Activated CD4-positive, alpha-beta T cell treated with anti-CD3 and anti-CD28 coated beads, Interleukin-2, amount 10 ng/mL, durations not matched to agents 7 days and 5 days (primary cell): ENCODE results near the gene ANGPTL8. TPM values are rescaled to one million over a fixed set of nuclear protein-coding genes. Genes with fewer than 3 reads are reported as not detected.
A peak's percentile ranks its signal among the peaks of the same experiment; 100 is the strongest.

Experiments
- CTCF ChIA-PET: fragments of 350-600 bp; sonication (Branson Sonifier 250); formaldehyde crosslinking; loops from one replicate; lab custom pipeline; 2021; ENCODE audit warnings: antibody characterized with exemption; lab: Charles Lee
- POLR2A ChIA-PET: fragments of 350-600 bp; sonication (Branson Sonifier 250); formaldehyde crosslinking; loops from one replicate; lab custom pipeline; 2021; ENCODE audit warnings: antibody characterized with exemption; lab: Charles Lee
- DNase-seq: peaks from one replicate; pipeline ENCODE4 v3.0.0-alpha.2; 2020
- H3K27ac Mint-ChIP-seq: one replicate; pipeline ENCODE4 v1.8.0; 2021; ENCODE audit warnings: mild to moderate bottlenecking, moderate library complexity, mixed read lengths
- H3K27me3 Mint-ChIP-seq: one replicate; pipeline ENCODE4 v1.8.0; 2021; ENCODE audit warnings: mixed read lengths
- H3K36me3 Mint-ChIP-seq: one replicate; pipeline ENCODE4 v1.8.0; 2021; ENCODE audit warnings: low read depth, mixed read lengths
- H3K4me1 Mint-ChIP-seq: one replicate; pipeline ENCODE4 v1.8.0; 2021; ENCODE audit warnings: mixed read lengths
- H3K4me3 Mint-ChIP-seq: one replicate; pipeline ENCODE4 v1.8.0; 2021; ENCODE audit warnings: mild to moderate bottlenecking, moderate library complexity, mixed read lengths
- H3K9me3 Mint-ChIP-seq: one replicate; pipeline ENCODE4 v1.8.0; 2021; ENCODE audit warnings: mixed read lengths
- total RNA-seq, 2 experiments: library from RNA; stranded (reverse); gene quantifications; one replicate each; pipeline ENCODE4 v1.2.3, GENCODE V29; 2021

ANGPTL8 gene
- total RNA-seq, 2 experiments from 2014 or later, result not detected

GRCh38 chr19:11260996-11261395 is 21.6 kb downstream of the ANGPTL8 start:
- DNase-seq, result no peak
- CTCF ChIA-PET, result interaction anchor here (0.6 kb wide), 1 partner anchor 159 kb away, joined by 4 read pairs; no protein-coding TSS in a partner anchor
- no peaks in the 10 kb centered on the region for H3K9me3 Mint-ChIP-seq
- no peak overlapping the region for H3K4me3 Mint-ChIP-seq
- peaks cover 55% of the 10 kb centered on the region for H3K27me3 Mint-ChIP-seq
- POLR2A ChIA-PET, result no interaction called here
- peaks cover 6% of the 10 kb centered on the region for H3K4me1 Mint-ChIP-seq
- no peaks in the 10 kb centered on the region for H3K36me3 Mint-ChIP-seq
- no peak overlapping the region for H3K27ac Mint-ChIP-seq

GRCh38 chr19:11261431-11261970 is 22.1 kb downstream of the ANGPTL8 start:
- Mint-ChIP-seq H3K4me3 (no peak overlapping the region), H3K27me3 (peaks cover 56% of the 10 kb centered on the region), H3K9me3 (no peaks in the 10 kb centered on the region), H3K27ac (no peak overlapping the region), H3K4me1 (peaks cover 6% of the 10 kb centered on the region), H3K36me3 (no peaks in the 10 kb centered on the region)
- POLR2A ChIA-PET, result no interaction called here
- CTCF ChIA-PET, result interaction anchor here (0.7 kb wide), 1 partner anchor 19 kb away, joined by 3 read pairs; no protein-coding TSS in a partner anchor
- DNase-seq, result no peak

- Mint-ChIP-seq H3K4me3 (peak within 1 kb of the TSS; percentile 45), H3K27ac (no peak within 1 kb of the TSS), H3K27me3 (peaks cover 63% of the 10 kb centered on the region), H3K36me3 (no peaks in the 10 kb centered on the region), H3K4me1 (peaks cover 6% of the 10 kb centered on the region), H3K9me3 (no peaks in the 10 kb centered on the region)
- CTCF ChIA-PET, result interaction anchor here (0.7 kb wide), 1 partner anchor 20 kb away, joined by 3 read pairs; no protein-coding TSS in a partner anchor
- POLR2A ChIA-PET, result no interaction called here
- no peak for DNase-seq
These were observed 22.8 kb downstream of the ANGPTL8 start, which contains the start of gene DOCK6 for GRCh38 chr19:11261971-11262839. TSS of gene DOCK6 (minus strand) at chr19:11262524. CDS start at chr19:11262440, 84 bp downstream.

- Mint-ChIP-seq H3K36me3 (no peaks in the 10 kb centered on the region), H3K9me3 (no peaks in the 10 kb centered on the region), H3K27ac (no peak overlapping the region), H3K27me3 (peaks cover 73% of the 10 kb centered on the region), H3K4me3 (no peak overlapping the region), H3K4me1 (peaks cover 6% of the 10 kb centered on the region)
- DNase-seq, result no peak
- POLR2A ChIA-PET, result no interaction called here
- CTCF ChIA-PET, result interaction anchor here (0.7 kb wide), 1 partner anchor 21 kb away, joined by 3 read pairs; no protein-coding TSS in a partner anchor
These were observed 24.3 kb downstream of the ANGPTL8 start for GRCh38 chr19:11263726-11264125.

- H3K4me3 Mint-ChIP-seq, result no peak overlapping the region
- DNase-seq, result no peak
- peaks cover 6% of the 10 kb centered on the region for H3K4me1 Mint-ChIP-seq
- no peak overlapping the region for H3K27ac Mint-ChIP-seq
- POLR2A ChIA-PET, result interaction anchor here (0.6 kb wide), 1 partner anchor 620 kb away, joined by 3 read pairs; no protein-coding TSS in a partner anchor
- no peaks in the 10 kb centered on the region for H3K9me3 Mint-ChIP-seq
- peaks cover 78% of the 10 kb centered on the region for H3K27me3 Mint-ChIP-seq
- no peaks in the 10 kb centered on the region for H3K36me3 Mint-ChIP-seq
- CTCF ChIA-PET, result interaction anchor here (0.5 to 2.3 kb wide), 3 partner anchors 21 to 555 kb away, joined by 3 to 8 read pairs (median 3); no protein-coding TSS in a partner anchor
These were observed 25.2 kb downstream of the ANGPTL8 start for GRCh38 chr19:11264452-11265176.

- POLR2A ChIA-PET, result no interaction called here
- Mint-ChIP-seq H3K27ac (no peak overlapping the region), H3K4me1 (peaks cover 6% of the 10 kb centered on the region), H3K27me3 (peaks cover 75% of the 10 kb centered on the region), H3K36me3 (no peaks in the 10 kb centered on the region), H3K4me3 (no peak overlapping the region), H3K9me3 (no peaks in the 10 kb centered on the region)
- no peak for DNase-seq
- CTCF ChIA-PET, result interaction anchor here (0.6 to 2.3 kb wide), 2 partner anchors 21 to 85 kb away, joined by 3 to 8 read pairs; no protein-coding TSS in a partner anchor
These were observed 25.9 kb downstream of the ANGPTL8 start for GRCh38 chr19:11265177-11265784.

- ChIA-PET CTCF (interaction anchor here (1.3 to 2.3 kb wide), 4 partner anchors 10 to 28 kb away, joined by 3 to 8 read pairs (median 4); no protein-coding TSS in a partner anchor), POLR2A (no interaction called here)
- Mint-ChIP-seq H3K27ac (no peak overlapping the region), H3K9me3 (no peaks in the 10 kb centered on the region), H3K27me3 (peaks cover 73% of the 10 kb centered on the region), H3K36me3 (no peaks in the 10 kb centered on the region), H3K4me3 (no peak overlapping the region), H3K4me1 (peaks cover 6% of the 10 kb centered on the region)
- no peak for DNase-seq
These were observed 26.4 kb downstream of the ANGPTL8 start for GRCh38 chr19:11265785-11266236.

- Mint-ChIP-seq H3K4me3 (no peak overlapping the region), H3K9me3 (no peaks in the 10 kb centered on the region), H3K4me1 (peaks cover 3% of the 10 kb centered on the region), H3K27ac (no peak overlapping the region), H3K36me3 (no peaks in the 10 kb centered on the region), H3K27me3 (peaks cover 65% of the 10 kb centered on the region)
- CTCF ChIA-PET, result interaction anchor here (1.3 to 1.9 kb wide), 3 partner anchors 11 to 26 kb away, joined by 3 to 5 read pairs (median 4); no protein-coding TSS in a partner anchor
- DNase-seq, result no peak
- POLR2A ChIA-PET, result no interaction called here
These were observed 28.1 kb downstream of the ANGPTL8 start for GRCh38 chr19:11267316-11268085.

GRCh38 chr19:11268783-11269267 is 29.4 kb downstream of the ANGPTL8 start:
- Mint-ChIP-seq H3K27me3 (peaks cover 64% of the 10 kb centered on the region), H3K4me3 (no peak overlapping the region), H3K4me1 (no peaks in the 10 kb centered on the region), H3K9me3 (no peaks in the 10 kb centered on the region), H3K27ac (no peak overlapping the region), H3K36me3 (no peaks in the 10 kb centered on the region)
- DNase-seq, result no peak
- ChIA-PET POLR2A (no interaction called here), CTCF (interaction anchor here (0.7 kb wide), 1 partner anchor 20 kb away, joined by 4 read pairs; no protein-coding TSS in a partner anchor)

GRCh38 chr19:11269408-11269807 is 30.0 kb downstream of the ANGPTL8 start:
- H3K4me1 Mint-ChIP-seq, result no peaks in the 10 kb centered on the region
- no peaks in the 10 kb centered on the region for H3K36me3 Mint-ChIP-seq
- H3K9me3 Mint-ChIP-seq, result no peaks in the 10 kb centered on the region
- POLR2A ChIA-PET, result no interaction called here
- CTCF ChIA-PET, result no interaction called here
- DNase-seq, result no peak
- H3K27me3 Mint-ChIP-seq, result peaks cover 67% of the 10 kb centered on the region
- no peak overlapping the region for H3K4me3 Mint-ChIP-seq
- no peak overlapping the region for H3K27ac Mint-ChIP-seq

- Mint-ChIP-seq H3K4me3 (no peak overlapping the region), H3K27ac (no peak overlapping the region), H3K9me3 (peaks cover 8% of the 10 kb centered on the region), H3K27me3 (peaks cover 55% of the 10 kb centered on the region), H3K36me3 (no peaks in the 10 kb centered on the region), H3K4me1 (no peaks in the 10 kb centered on the region)
- CTCF ChIA-PET, result interaction anchor here (1.4 to 1.5 kb wide), 2 partner anchors 10 to 101 kb away, joined by 4 read pairs; partner anchors contain the start of gene SWSAP1
- POLR2A ChIA-PET, result interaction anchor here (0.6 kb wide), 1 partner anchor 51 kb away, joined by 3 read pairs; no protein-coding TSS in a partner anchor
- no peak for DNase-seq
These were observed 33.9 kb downstream of the ANGPTL8 start for GRCh38 chr19:11273296-11273695.
